HG03558 (cell line): ENCODE measurements around the gene SPNS2.

Source experiments
- ATAC-seq: cut with Tn5 transposase; IDR thresholded peaks from one replicate; pipeline ENCODE4 v1.9.1; 2021; ENCODE audit warnings: moderate number of reproducible peaks; ENCODE audit not compliant: unreplicated experiment; ENCODE audit errors: extremely low read depth

The SPNS2 gene

GRCh38 chr17:4582691-4583090 lies 84.0 kb downstream of the SPNS2 start:
- ATAC-seq, result no peak

GRCh38 chr17:4583206-4583605 lies 84.5 kb downstream of the SPNS2 start:
- no peak for ATAC-seq

GRCh38 chr17:4583782-4584100 lies 85.1 kb downstream of the SPNS2 start:
- ATAC-seq, result no peak

GRCh38 chr17:4584101-4584916 lies 85.6 kb downstream of the SPNS2 start, which contains the start of gene SMTNL2:
Gene SMTNL2 (plus strand): TSS chr17:4584529. CDS start chr17:4584606, 77 bp downstream.
- ATAC-seq, result no peak

- no peak for ATAC-seq
Observed at GRCh38 chr17:4584917-4585637, 86.4 kb downstream of the SPNS2 start.

- no peak for ATAC-seq
Observed at GRCh38 chr17:4585638-4585994, 86.9 kb downstream of the SPNS2 start.

- no peak for ATAC-seq
Observed at GRCh38 chr17:4586043-4586442, 87.4 kb downstream of the SPNS2 start.

- no peak for ATAC-seq
Observed at GRCh38 chr17:4587195-4587594, 88.5 kb downstream of the SPNS2 start.

- no peak for ATAC-seq
Observed at GRCh38 chr17:4587803-4588202, 89.1 kb downstream of the SPNS2 start.

GRCh38 chr17:4588391-4588790 lies 89.7 kb downstream of the SPNS2 start:
- no peak for ATAC-seq
